HG03442 (cell line): ENCODE measurements around the gene MRPS10.
"Not testable (repeated sequence)": the region's sequence is repeated elsewhere in the genome, so short reads cannot be mapped to it uniquely, and the experiment has no call there.

Source experiments
- ATAC-seq: cut with Tn5 transposase; IDR thresholded peaks from one replicate; pipeline ENCODE4 v1.9.1; 2021; ENCODE audit warnings: mild to moderate bottlenecking, moderate library complexity; ENCODE audit not compliant: unreplicated experiment

Gene MRPS10

GRCh38 chr6:42179261-42179944 lies 38.3 kb downstream of the MRPS10 start:
- no peak for ATAC-seq

GRCh38 chr6:42177514-42178364 lies 39.9 kb downstream of the MRPS10 start:
- ATAC-seq = no peak

GRCh38 chr6:42176981-42177380 lies 40.7 kb downstream of the MRPS10 start:
- no peak for ATAC-seq

- no peak for ATAC-seq
These were observed 41.8 kb downstream of the MRPS10 start for GRCh38 chr6:42175860-42176259.

GRCh38 chr6:42173101-42173500 lies 44.6 kb downstream of the MRPS10 start, which contains the start of gene GUCA1A:
GUCA1A (plus strand) TSS chr6:42173364; CDS start chr6:42173614, 250 bp downstream.
- ATAC-seq = no peak

- no peak for ATAC-seq
These were observed 45.7 kb downstream of the MRPS10 start for GRCh38 chr6:42171813-42172581.

- ATAC-seq = not testable (repeated sequence)
These were observed 47.9 kb downstream of the MRPS10 start for GRCh38 chr6:42169780-42170179.

- ATAC-seq = no peak
These were observed 49.0 kb downstream of the MRPS10 start for GRCh38 chr6:42168650-42169049.

- no peak for ATAC-seq
These were observed 51.1 kb downstream of the MRPS10 start for GRCh38 chr6:42166444-42167141.

GRCh38 chr6:42165016-42165415 lies 52.6 kb downstream of the MRPS10 start:
- no peak for ATAC-seq

GRCh38 chr6:42163981-42164380 lies 53.7 kb downstream of the MRPS10 start:
- ATAC-seq = no peak

- ATAC-seq = no peak
These were observed 54.8 kb downstream of the MRPS10 start for GRCh38 chr6:42162812-42163211.

GRCh38 chr6:42162384-42162783 lies 55.3 kb downstream of the MRPS10 start:
- ATAC-seq = no peak

GRCh38 chr6:42159431-42160024 lies 58.1 kb downstream of the MRPS10 start:
- no peak for ATAC-seq

GRCh38 chr6:42158631-42159030 lies 59.0 kb downstream of the MRPS10 start:
- ATAC-seq = no peak

- ATAC-seq = no peak
These were observed 59.6 kb downstream of the MRPS10 start for GRCh38 chr6:42158011-42158410.
